Activated naive CD8-positive, alpha-beta T cell treated with anti-CD3 and anti-CD28 coated beads, Interleukin-2, amount 10 ng/mL, durations not matched to agents 7 days and 5 days (primary cell): ENCODE results near the gene SPO11. TPM values are rescaled to one million over a fixed set of nuclear protein-coding genes. Genes with fewer than 3 reads are reported as not detected.

Experiments
- ATAC-seq: fragments of 150-1000 bp; cut with Tn5 transposase; one replicate; pipeline ENCODE4 v1.10.0; 2021; ENCODE audit warnings: low read depth, moderate library complexity
- POLR2A ChIA-PET: fragments of 350-600 bp; sonication (Branson Sonifier 250); formaldehyde crosslinking; loops from one replicate; lab custom pipeline; 2021; ENCODE audit warnings: antibody characterized with exemption; lab: Charles Lee
- DNase-seq: peaks from one replicate; pipeline ENCODE4 v3.0.0; 2021
- H3K27ac Mint-ChIP-seq: one replicate; pipeline ENCODE4 v1.8.0; 2022; ENCODE audit warnings: mild to moderate bottlenecking, mixed read lengths
- H3K27me3 Mint-ChIP-seq: one replicate; pipeline ENCODE4 v1.8.0; 2022; ENCODE audit warnings: mild to moderate bottlenecking, moderate library complexity, mixed read lengths
- H3K36me3 Mint-ChIP-seq: one replicate; pipeline ENCODE4 v1.8.0; 2021; ENCODE audit warnings: mild to moderate bottlenecking, mixed read lengths
- H3K4me1 Mint-ChIP-seq: one replicate; pipeline ENCODE4 v1.8.0; 2021; ENCODE audit warnings: mixed read lengths
- H3K4me3 Mint-ChIP-seq: one replicate; pipeline ENCODE4 v1.8.0; 2022; ENCODE audit warnings: mild to moderate bottlenecking, moderate library complexity, mixed read lengths
- H3K9me3 Mint-ChIP-seq: one replicate; pipeline ENCODE4 v1.8.0; 2021; ENCODE audit warnings: mixed read lengths
- total RNA-seq, 2 experiments: library from RNA; stranded (reverse); gene quantifications; one replicate each; pipeline ENCODE4 v1.2.3, GENCODE V29; 2021

The SPO11 gene
- total RNA-seq, 2 experiments from 2014 or later, result not detected

- H3K4me3 Mint-ChIP-seq, result no peak overlapping the region
- ATAC-seq, result no peak
- H3K36me3 Mint-ChIP-seq, result peaks cover 16% of the 10 kb centered on the region
- no peak for DNase-seq
- peaks cover 26% of the 10 kb centered on the region for H3K4me1 Mint-ChIP-seq
- H3K9me3 Mint-ChIP-seq, result no peaks in the 10 kb centered on the region
- no peak overlapping the region for H3K27ac Mint-ChIP-seq
- no peaks in the 10 kb centered on the region for H3K27me3 Mint-ChIP-seq
- POLR2A ChIA-PET, result interaction anchor here (2.0 kb wide), 1 partner anchor 11 kb away, joined by 8 read pairs; no protein-coding TSS in a partner anchor
These were observed 49.2 kb downstream of the SPO11 start for GRCh38 chr20:57378646-57379262.

- ATAC-seq (no peak), DNase-seq (no peak)
- H3K4me3 Mint-ChIP-seq, result no peak overlapping the region
- no peak overlapping the region for H3K27ac Mint-ChIP-seq
- H3K4me1 Mint-ChIP-seq, result peaks cover 23% of the 10 kb centered on the region
- peaks cover 15% of the 10 kb centered on the region for H3K36me3 Mint-ChIP-seq
- no peaks in the 10 kb centered on the region for H3K9me3 Mint-ChIP-seq
- H3K27me3 Mint-ChIP-seq, result no peaks in the 10 kb centered on the region
- POLR2A ChIA-PET, result interaction anchor here (2.0 kb wide), 1 partner anchor 10 kb away, joined by 8 read pairs; no protein-coding TSS in a partner anchor
These were observed 49.7 kb downstream of the SPO11 start for GRCh38 chr20:57379263-57379647.

GRCh38 chr20:57380081-57380750 is 50.6 kb downstream of the SPO11 start:
- H3K27ac Mint-ChIP-seq, result no peak overlapping the region
- H3K4me1 Mint-ChIP-seq, result peaks cover 19% of the 10 kb centered on the region
- no peak for ATAC-seq
- DNase-seq, result no peak
- no peaks in the 10 kb centered on the region for H3K9me3 Mint-ChIP-seq
- POLR2A ChIA-PET, result interaction anchor here (1.2 to 2.0 kb wide), 2 partner anchors 10 to 93 kb away, joined by 3 to 8 read pairs; no protein-coding TSS in a partner anchor
- no peaks in the 10 kb centered on the region for H3K27me3 Mint-ChIP-seq
- peaks cover 10% of the 10 kb centered on the region for H3K36me3 Mint-ChIP-seq
- H3K4me3 Mint-ChIP-seq, result no peak overlapping the region

- H3K27ac Mint-ChIP-seq, result no peak overlapping the region
- peaks cover 17% of the 10 kb centered on the region for H3K4me1 Mint-ChIP-seq
- H3K36me3 Mint-ChIP-seq, result peaks cover 4% of the 10 kb centered on the region
These were observed 52.2 kb downstream of the SPO11 start for GRCh38 chr20:57381596-57382503.

GRCh38 chr20:57382516-57382915 is 52.9 kb downstream of the SPO11 start:
- Mint-ChIP-seq H3K27ac (no peak overlapping the region), H3K4me3 (peak overlapping the region; percentile 35), H3K27me3 (no peaks in the 10 kb centered on the region), H3K4me1 (peaks cover 14% of the 10 kb centered on the region), H3K36me3 (peaks cover 2% of the 10 kb centered on the region), H3K9me3 (no peaks in the 10 kb centered on the region)
- POLR2A ChIA-PET, result no interaction called here
- ATAC-seq, result no peak
- DNase-seq, result no peak

More at GRCh38 chr20:57381596-57382503, 52.2 kb downstream of the SPO11 start:
- POLR2A ChIA-PET, result interaction anchor here (1.1 kb wide), 1 partner anchor 11 kb away, joined by 3 read pairs; no protein-coding TSS in a partner anchor
- Mint-ChIP-seq H3K27me3 (no peaks in the 10 kb centered on the region), H3K4me3 (no peak overlapping the region), H3K9me3 (no peaks in the 10 kb centered on the region)
- DNase-seq, result peak; percentile 84
- ATAC-seq, result peak; percentile 55

- no peaks in the 10 kb centered on the region for H3K9me3 Mint-ChIP-seq
- POLR2A ChIA-PET, result interaction anchor here (0.7 to 1.1 kb wide), 4 partner anchors 9 to 126 kb away, joined by 3 to 6 read pairs (median 4); no protein-coding TSS in a partner anchor
- ATAC-seq (no peak), DNase-seq (no peak)
- H3K4me1 Mint-ChIP-seq, result peaks cover 13% of the 10 kb centered on the region
- H3K4me3 Mint-ChIP-seq, result no peak overlapping the region
- no peaks in the 10 kb centered on the region for H3K27me3 Mint-ChIP-seq
- no peaks in the 10 kb centered on the region for H3K36me3 Mint-ChIP-seq
- H3K27ac Mint-ChIP-seq, result no peak overlapping the region
These were observed 54.1 kb downstream of the SPO11 start for GRCh38 chr20:57383447-57384347.

GRCh38 chr20:57384486-57384885 is 54.9 kb downstream of the SPO11 start:
- H3K27ac Mint-ChIP-seq, result no peak overlapping the region
- H3K4me1 Mint-ChIP-seq, result peaks cover 13% of the 10 kb centered on the region
- no peak for ATAC-seq
- H3K4me3 Mint-ChIP-seq, result no peak overlapping the region
- no peaks in the 10 kb centered on the region for H3K36me3 Mint-ChIP-seq
- POLR2A ChIA-PET, result interaction anchor here (0.7 kb wide), 1 partner anchor 119 kb away, joined by 3 read pairs; no protein-coding TSS in a partner anchor
- H3K9me3 Mint-ChIP-seq, result no peaks in the 10 kb centered on the region
- no peak for DNase-seq
- H3K27me3 Mint-ChIP-seq, result no peaks in the 10 kb centered on the region

GRCh38 chr20:57384953-57385761 is 55.6 kb downstream of the SPO11 start:
- POLR2A ChIA-PET, result no interaction called here
- Mint-ChIP-seq H3K27me3 (no peaks in the 10 kb centered on the region), H3K27ac (no peak overlapping the region), H3K4me1 (peaks cover 16% of the 10 kb centered on the region), H3K4me3 (no peak overlapping the region), H3K9me3 (no peaks in the 10 kb centered on the region), H3K36me3 (no peaks in the 10 kb centered on the region)
- ATAC-seq, result no peak
- no peak for DNase-seq

GRCh38 chr20:57385940-57386339 is 56.3 kb downstream of the SPO11 start:
- ATAC-seq (no peak), DNase-seq (no peak)
- H3K9me3 Mint-ChIP-seq, result no peaks in the 10 kb centered on the region
- no peak overlapping the region for H3K27ac Mint-ChIP-seq
- POLR2A ChIA-PET, result no interaction called here
- no peaks in the 10 kb centered on the region for H3K27me3 Mint-ChIP-seq
- H3K4me1 Mint-ChIP-seq, result peaks cover 19% of the 10 kb centered on the region
- no peak overlapping the region for H3K4me3 Mint-ChIP-seq
- H3K36me3 Mint-ChIP-seq, result no peaks in the 10 kb centered on the region

GRCh38 chr20:57386762-57387161 is 57.2 kb downstream of the SPO11 start:
- Mint-ChIP-seq H3K36me3 (no peaks in the 10 kb centered on the region), H3K27me3 (no peaks in the 10 kb centered on the region), H3K9me3 (no peaks in the 10 kb centered on the region), H3K4me3 (no peak overlapping the region), H3K27ac (no peak overlapping the region), H3K4me1 (peaks cover 19% of the 10 kb centered on the region)
- no peak for ATAC-seq
- DNase-seq, result no peak
- POLR2A ChIA-PET, result no interaction called here

- H3K27me3 Mint-ChIP-seq, result no peaks in the 10 kb centered on the region
- H3K27ac Mint-ChIP-seq, result no peak overlapping the region
- no peaks in the 10 kb centered on the region for H3K36me3 Mint-ChIP-seq
- no peak for ATAC-seq
- H3K9me3 Mint-ChIP-seq, result no peaks in the 10 kb centered on the region
- H3K4me3 Mint-ChIP-seq, result no peak overlapping the region
- peak; percentile 29 for DNase-seq
- POLR2A ChIA-PET, result interaction anchor here (1.8 kb wide), 1 partner anchor 10 kb away, joined by 4 read pairs; no protein-coding TSS in a partner anchor
- peaks cover 12% of the 10 kb centered on the region for H3K4me1 Mint-ChIP-seq
These were observed 57.9 kb downstream of the SPO11 start for GRCh38 chr20:57387463-57387862.
